ENCODE measurements around the gene SDE2.
"Not testable (repeated sequence)": the region's sequence is repeated elsewhere in the genome, so short reads cannot be mapped to it uniquely, and the experiment has no call there.

SDE2 gene

DNA sequence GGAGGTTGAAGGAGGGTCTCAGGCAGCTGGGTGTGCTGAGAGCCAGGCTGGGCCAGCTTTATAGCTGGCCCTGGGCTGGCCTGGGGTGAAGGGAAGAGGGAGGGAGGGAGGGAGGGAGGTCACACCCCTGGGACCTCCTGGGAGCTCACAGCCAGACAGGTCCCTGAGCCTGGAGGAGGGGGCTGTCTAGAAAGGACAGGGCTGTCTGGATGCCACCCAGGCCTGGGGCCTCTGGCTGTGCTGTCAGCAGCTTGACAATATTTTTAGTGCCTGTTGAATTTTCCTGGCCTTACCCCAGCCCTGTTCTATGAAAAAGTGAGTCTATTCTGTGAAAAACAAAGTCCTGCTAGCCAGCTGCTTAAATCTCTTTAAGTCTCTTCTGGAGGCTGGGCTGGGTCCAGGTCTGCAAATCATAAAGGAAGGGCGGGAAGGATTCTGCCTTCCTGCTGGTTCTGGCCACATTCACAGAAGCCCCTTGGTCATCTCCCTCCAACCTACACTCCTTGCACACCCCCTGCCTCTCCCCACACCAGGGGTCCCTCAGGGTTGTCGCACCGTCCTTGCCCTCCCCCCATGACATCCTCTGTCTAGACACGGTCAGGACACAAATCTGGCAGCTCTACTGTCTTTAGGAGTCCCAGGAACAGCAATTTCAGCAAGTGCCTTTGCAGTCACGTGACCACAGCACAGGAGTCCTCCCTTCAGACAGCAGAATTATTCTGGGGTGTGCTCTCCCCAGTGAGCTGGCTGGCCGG is 57.8 kb downstream of the SDE2 start, which contains the start of gene LEFTY2:
LEFTY2 (minus strand) TSS at position 34 of the 755 bp plus-strand sequence. CDS start 80 bp downstream, outside the sequence.
- no peak for DNase-seq

DNA sequence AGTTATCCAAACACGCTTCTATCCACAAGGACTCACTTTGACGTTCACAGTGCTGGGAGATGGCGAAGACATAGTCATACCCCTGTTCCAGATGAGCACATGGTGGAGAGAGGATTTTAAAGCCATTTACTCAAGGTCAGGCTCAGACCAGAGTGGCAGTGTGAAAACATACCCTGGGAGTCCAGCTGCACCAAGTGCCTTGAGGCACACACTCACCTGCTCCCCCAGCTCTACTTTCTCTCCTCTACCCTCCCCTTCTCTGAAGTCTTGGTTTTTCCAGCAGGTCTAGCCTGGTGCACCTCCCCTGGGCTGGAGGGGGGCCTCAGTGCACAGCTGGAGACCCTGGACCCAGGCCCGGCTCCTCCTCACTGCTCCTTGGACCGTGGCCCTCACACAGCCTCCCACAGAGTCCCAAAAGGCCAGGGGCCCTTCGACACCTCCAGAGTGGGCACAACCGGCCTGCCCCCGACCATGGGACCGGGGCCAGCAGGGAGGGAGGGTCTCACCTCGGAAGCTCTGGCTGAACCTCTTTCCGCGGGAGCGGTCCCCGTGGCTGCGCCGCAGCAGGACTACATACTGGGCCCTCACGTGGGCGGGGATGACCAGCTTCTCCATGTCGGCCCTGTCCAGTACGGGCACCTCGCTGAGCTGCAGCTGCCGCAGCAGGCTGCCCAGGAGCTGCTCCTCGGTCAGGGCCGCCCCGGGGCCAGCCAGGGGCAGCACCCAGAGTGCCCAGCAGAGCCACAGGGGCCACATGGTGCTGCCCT is 58.6 kb downstream of the SDE2 start:
- DNase-seq: no peak

DNA sequence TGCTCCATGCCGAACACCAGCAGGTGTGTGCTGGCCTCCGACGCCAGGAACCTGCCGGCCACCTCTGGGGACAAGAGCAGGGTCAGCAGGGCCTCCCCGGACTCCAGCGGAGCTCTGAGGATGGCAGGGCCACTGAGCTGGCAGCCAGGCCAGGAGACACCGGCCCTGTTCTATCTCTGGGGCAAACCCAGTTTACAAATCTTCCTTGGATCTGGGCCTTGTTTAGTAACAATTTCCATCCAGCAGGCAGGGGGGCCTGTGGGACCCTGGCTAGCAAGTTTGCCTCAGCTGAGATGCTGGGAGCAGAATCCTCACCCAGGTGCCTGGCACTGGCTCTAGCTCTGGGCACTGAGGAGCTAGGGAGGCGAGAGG is 59.2 kb downstream of the SDE2 start:
- DNase-seq: not testable (repeated sequence)

DNA sequence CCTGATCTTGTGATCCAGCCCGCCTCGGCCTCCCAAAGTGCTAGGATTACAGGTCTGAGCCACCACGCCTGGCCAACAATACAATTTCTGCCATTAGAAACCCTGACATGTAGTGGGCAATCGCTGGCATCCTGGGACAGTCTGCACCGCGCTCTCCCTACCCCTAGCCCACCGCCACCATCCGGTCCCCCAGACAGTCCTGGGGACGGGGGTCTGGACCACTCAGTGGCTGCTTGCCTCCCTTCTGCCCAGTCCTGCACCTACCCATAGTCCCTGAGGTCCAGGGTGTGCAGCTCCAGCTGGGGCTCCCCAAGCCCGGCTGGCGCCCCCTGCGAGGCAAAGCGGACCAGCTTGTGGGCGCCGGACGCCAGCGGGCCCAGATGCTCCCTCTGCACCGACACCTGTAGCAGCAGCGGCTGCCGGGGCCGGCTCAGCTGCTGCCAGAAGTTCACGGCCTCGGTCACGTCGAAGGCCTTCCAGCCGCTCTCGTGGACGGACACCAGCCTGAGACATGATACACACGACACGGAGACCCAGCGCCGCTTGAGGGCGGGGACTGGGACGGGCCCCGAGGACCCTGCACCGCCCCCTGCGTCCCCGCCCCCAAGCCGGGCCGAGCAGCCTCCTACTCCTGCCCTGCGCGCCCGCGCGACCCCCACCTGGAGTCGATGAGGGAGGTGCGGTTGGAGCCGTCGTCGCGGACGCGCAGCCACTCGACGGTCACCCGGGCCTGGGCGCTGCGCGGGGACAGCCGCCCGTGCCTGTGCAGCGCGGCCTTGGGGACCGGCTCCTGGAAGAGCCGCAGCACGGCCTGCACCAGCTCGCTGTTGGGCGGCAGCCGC is 59.8 kb downstream of the SDE2 start:
- not testable (repeated sequence) for DNase-seq

DNA sequence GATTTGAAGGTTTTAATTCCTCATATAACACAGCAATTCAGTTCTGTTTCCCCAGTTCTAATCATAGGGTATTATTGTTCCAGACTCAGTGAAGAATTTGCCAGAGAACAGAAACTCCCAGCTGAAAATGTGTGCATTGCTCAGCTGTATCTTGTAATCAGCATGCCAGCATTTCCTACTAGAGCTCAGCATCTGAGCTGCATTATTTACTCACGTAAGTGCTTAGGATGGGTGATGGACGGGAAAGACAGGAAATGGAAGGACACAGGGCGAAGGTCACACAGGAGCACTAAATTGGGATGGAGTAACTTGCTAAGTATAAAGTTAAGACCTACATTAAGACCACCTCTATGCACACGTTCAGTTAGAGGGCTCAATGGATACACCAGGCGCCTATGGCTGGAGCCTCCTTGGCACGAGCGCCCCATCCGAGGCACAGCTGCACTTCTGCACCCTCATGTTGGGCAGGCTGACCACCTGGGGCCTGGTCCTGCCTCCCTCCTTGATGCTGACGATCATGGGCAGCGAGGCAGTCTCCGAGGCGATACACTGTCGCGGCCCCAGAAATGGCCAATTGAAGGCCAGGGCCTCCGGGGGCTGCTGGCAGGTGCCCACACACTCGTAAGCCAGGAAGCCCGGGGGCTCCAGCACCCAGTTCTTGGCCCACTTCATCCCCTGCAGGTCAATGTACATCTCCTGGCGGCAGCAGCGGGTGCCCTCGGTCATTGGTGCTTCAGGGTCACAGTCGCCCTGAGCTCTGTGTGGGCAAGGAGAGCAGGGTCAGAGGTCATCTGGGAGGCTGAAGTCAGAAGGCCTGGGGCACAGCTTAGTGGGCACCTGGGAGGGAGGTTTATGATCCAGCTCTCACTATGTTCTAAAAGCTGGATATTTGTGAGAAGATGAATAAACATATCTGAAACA is 61.8 kb downstream of the SDE2 start:
- no peak for DNase-seq

DNA sequence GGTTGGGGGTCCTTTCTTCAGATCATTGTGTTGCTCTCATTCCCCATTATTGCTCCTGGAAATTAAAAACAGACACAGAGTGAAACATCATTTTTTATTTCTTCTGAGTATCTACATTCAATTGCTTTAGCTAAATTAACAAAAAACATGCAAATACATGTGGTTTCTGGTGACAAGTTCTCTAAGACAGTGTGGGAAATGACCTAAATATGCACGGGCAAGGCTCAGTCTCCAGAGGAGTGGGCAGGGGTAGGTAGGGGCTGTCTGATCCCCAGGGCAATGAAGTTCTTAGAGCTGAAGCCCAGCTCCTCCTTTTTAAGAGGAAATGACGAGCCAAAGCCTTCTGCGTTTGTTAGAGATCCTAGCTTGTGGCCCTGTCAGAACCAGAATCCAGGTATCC is 62.6 kb downstream of the SDE2 start:
- no peak for DNase-seq

DNA sequence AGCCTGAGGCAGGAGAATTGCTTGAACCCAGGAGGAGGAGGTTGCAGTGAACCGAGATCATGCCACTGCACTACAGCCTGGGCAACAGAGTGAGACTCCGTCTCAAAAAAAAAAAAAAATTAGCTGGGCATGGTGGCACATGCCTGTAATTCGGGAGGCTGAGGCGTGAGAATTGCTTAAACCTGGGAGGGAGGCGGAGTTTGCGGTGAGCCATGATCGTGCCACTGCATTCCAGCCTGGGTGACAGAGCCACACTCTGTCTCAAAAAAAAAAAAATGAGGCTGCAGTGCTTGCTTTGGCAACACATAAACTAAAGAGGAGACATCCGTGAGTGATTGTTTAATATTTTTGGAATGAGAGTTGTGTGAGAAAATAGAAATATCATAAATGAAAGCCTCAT is 63.1 kb downstream of the SDE2 start:
- not testable (repeated sequence) for DNase-seq

DNA sequence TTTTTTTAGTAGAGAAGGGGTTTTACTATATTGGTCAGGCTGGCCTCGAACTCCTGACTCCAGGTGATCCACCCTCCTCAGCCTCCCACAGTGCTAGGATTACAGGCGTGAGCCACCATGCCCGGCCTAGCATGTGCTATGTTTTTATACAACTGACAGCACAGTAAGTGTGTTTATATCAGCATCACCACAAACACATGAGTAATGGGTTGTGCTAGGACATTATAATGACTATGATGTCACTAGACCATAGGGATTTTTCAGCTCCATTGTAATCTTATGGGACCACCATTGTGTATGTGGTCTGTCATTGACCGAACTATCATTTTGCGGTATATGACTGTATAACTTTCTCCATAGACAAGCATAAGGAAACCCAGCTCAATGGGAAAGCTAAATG is 64.4 kb downstream of the SDE2 start:
- no peak for DNase-seq

DNA sequence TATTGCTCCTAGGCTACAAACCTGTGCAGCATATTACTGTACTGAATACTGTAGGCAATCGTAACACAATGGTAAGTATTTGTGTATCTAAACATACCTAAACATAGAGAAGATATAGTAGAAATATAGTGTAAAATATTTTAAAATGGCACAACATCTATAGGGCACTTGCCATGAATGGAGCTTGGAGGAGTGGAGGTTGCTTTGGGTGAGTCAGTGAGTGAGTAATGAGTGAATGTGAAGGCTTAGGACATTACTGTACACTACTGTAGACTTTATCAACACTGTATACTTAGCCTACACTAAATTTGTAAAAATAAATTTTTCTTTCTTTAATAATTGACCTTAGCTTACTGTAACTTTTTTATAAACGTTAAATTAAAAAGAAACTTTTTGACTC is 66.1 kb downstream of the SDE2 start:
- DNase-seq: no peak
